ENCODE data around the gene TSSK3. TPM values are rescaled to one million over a fixed set of nuclear protein-coding genes. Genes with fewer than 3 reads are reported as not detected.

The TSSK3 gene
- total and polyA plus RNA-seq, 2 donors (not counting 1 experiment from before 2014, with no cell fraction given), result 1.8 to 11.6 TPM

DNA sequence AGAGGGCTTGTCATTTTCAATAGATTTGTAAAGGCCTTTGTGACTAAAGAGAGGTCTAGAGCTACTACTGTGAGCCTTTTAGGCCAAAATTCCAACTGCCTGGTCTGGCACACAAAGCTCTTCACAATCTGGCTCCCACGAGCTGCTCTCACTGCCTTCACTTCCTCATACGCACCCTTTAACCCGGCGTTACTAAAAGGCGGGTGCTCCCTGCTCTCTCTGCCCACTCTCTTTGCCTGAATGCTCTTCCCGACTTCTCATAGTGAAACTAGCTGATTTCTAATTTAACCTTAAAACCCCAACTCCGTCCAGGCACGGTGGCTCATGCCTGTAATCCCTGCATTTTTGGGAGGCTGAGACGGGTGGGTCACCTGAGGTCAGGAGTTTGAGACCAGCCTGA, 17.7 kb downstream of the TSSK3 start:
- H3K27ac Mint-ChIP-seq, result no peak overlapping the region
- CTCF ChIA-PET, result interaction anchor here (1.3 kb wide), 1 partner anchor 164 kb away, joined by 3 read pairs; no protein-coding TSS in a partner anchor
- no peak overlapping the region for H3K4me3 Mint-ChIP-seq

GRCh38 chr1:32386676-32387392, 24.5 kb downstream of the TSSK3 start:
- no peaks in the 10 kb centered on the region for H3K27me3 ChIP-seq (replicated peaks in 1 of 4; ENCODE audit: control extremely low read depth in 1 of 4, control insufficient read depth in 3 of 4, insufficient read depth in 4 of 4, low read length in 3 of 4)
- H3K36me3 ChIP-seq (replicated peaks in 1 of 2; ENCODE audit: control extremely low read depth in 1 of 2, control insufficient read depth in 1 of 2, extremely low read depth in 1 of 2, insufficient read depth in 2 of 2, low read length in 1 of 2), result peaks cover 18 to 85% of the 10 kb centered on the region in 2 experiments
- 93% methylated on average over 9 of the region's 13 CpGs for WGBS (ENCODE audit: insufficient coverage)
- DNase-seq (no peak), ATAC-seq (ENCODE audit: low read depth) (no peak)
- peaks cover 0 to 4% of the 10 kb centered on the region in 2 donors for H3K4me1 ChIP-seq (ENCODE audit: control insufficient read depth in 2 of 2, insufficient read depth in 2 of 2, low read length in 2 of 2)
- no peaks in the 10 kb centered on the region for H3K9me3 ChIP-seq (ENCODE audit: control extremely low read depth in 1 of 3, control insufficient read depth in 2 of 3, insufficient read depth in 1 of 3, low read length in 2 of 3)
- no peak overlapping the region for H3K27ac ChIP-seq (ENCODE audit: low read length in 2 of 2)
- peaks cover 64% of the 10 kb centered on the region for H3K79me2 ChIP-seq (ENCODE audit: control insufficient read depth, insufficient read depth, low read length)
- Mint-ChIP-seq H3K4me1 (no peaks in the 10 kb centered on the region), H3K27me3 (no peaks in the 10 kb centered on the region), H3K27ac (no peak overlapping the region), H3K4me3 (no peak overlapping the region), H3K9me3 (ENCODE audit: insufficient read depth) (no peaks in the 10 kb centered on the region)
- H3K4me2 ChIP-seq (replicated peaks; ENCODE audit: low read depth, low read length, poor library complexity, severe bottlenecking), result no peak overlapping the region
- TF ChIP-seq EZH2 (IDR thresholded peaks at IDR 0.05; ENCODE audit: borderline replicate concordance, insufficient read depth, low read depth, low read length, poor library complexity, severe bottlenecking), result no peak
- TF ChIP-seq, protein P1, sequence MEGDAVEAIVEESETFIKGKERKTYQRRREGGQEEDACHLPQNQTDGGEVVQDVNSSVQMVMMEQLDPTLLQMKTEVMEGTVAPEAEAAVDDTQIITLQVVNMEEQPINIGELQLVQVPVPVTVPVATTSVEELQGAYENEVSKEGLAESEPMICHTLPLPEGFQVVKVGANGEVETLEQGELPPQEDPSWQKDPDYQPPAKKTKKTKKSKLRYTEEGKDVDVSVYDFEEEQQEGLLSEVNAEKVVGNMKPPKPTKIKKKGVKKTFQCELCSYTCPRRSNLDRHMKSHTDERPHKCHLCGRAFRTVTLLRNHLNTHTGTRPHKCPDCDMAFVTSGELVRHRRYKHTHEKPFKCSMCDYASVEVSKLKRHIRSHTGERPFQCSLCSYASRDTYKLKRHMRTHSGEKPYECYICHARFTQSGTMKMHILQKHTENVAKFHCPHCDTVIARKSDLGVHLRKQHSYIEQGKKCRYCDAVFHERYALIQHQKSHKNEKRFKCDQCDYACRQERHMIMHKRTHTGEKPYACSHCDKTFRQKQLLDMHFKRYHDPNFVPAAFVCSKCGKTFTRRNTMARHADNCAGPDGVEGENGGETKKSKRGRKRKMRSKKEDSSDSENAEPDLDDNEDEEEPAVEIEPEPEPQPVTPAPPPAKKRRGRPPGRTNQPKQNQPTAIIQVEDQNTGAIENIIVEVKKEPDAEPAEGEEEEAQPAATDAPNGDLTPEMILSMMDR (IDR thresholded peaks at IDR 0.05), result no peak
- intact Hi-C loops (cut with micrococcal nuclease), result no loop called here
- H3K4me3 ChIP-seq (ENCODE audit: control extremely low read depth in 1 of 5, extremely low read depth in 1 of 5, insufficient read depth in 1 of 5, low read depth in 2 of 5, low read length in 4 of 5), result no peak overlapping the region
- H4K20me1 ChIP-seq (ENCODE audit: control insufficient read depth, insufficient read depth, low read length, poor library complexity, severe bottlenecking), result peaks cover 48% of the 10 kb centered on the region
- ChIA-PET CTCF (interaction anchor here (0.7 to 1.1 kb wide), 2 partner anchors 171 to 317 kb away, joined by 3 read pairs; no protein-coding TSS in a partner anchor), POLR2A (no interaction called here)
- no peak overlapping the region for H3K9ac ChIP-seq (ENCODE audit: low read length)
- H2AFZ ChIP-seq (ENCODE audit: insufficient read depth, low read depth, low read length, poor library complexity, severe bottlenecking), result no peak overlapping the region

More for the DNA sequence above, 17.7 kb downstream of the TSSK3 start:
- POLR2A ChIA-PET, result interaction anchor here (0.6 to 1.1 kb wide), 2 partner anchors 20 to 949 kb away, joined by 3 to 4 read pairs; no protein-coding TSS in a partner anchor
- TF ChIP-seq, protein P1 (IDR thresholded peaks at IDR 0.05), result no peak
- ATAC-seq (ENCODE audit: low read depth) (no peak), DNase-seq (no peak)
- no peaks in the 10 kb centered on the region for H3K9me3 Mint-ChIP-seq (ENCODE audit: insufficient read depth)
- no peaks in the 10 kb centered on the region for H3K27me3 Mint-ChIP-seq
- H3K9ac ChIP-seq (ENCODE audit: low read length), result no peak overlapping the region
- WGBS (ENCODE audit: insufficient coverage), result 90% methylated on average over 5 of the region's 9 CpGs
- no peak overlapping the region for H2AFZ ChIP-seq (ENCODE audit: insufficient read depth, low read depth, low read length, poor library complexity, severe bottlenecking)
- peaks cover 10% of the 10 kb centered on the region for H3K79me2 ChIP-seq (ENCODE audit: control insufficient read depth, insufficient read depth, low read length)
- H3K4me2 ChIP-seq (replicated peaks; ENCODE audit: low read depth, low read length, poor library complexity, severe bottlenecking), result no peak overlapping the region
- H3K4me1 ChIP-seq (ENCODE audit: control insufficient read depth in 2 of 2, insufficient read depth in 2 of 2, low read length in 2 of 2), result no peaks in the 10 kb centered on the region
- H3K36me3 ChIP-seq (replicated peaks in 1 of 2; ENCODE audit: control extremely low read depth in 1 of 2, control insufficient read depth in 1 of 2, extremely low read depth in 1 of 2, insufficient read depth in 2 of 2, low read length in 1 of 2), result peaks cover 11 to 97% of the 10 kb centered on the region in 2 experiments
- H3K27ac ChIP-seq (ENCODE audit: low read length in 2 of 2), result no peak overlapping the region
- H3K27me3 ChIP-seq (replicated peaks in 1 of 4; ENCODE audit: control extremely low read depth in 1 of 4, control insufficient read depth in 3 of 4, insufficient read depth in 4 of 4, low read length in 3 of 4), result no peaks in the 10 kb centered on the region
- no peaks in the 10 kb centered on the region for H3K9me3 ChIP-seq (ENCODE audit: control extremely low read depth in 1 of 3, control insufficient read depth in 2 of 3, insufficient read depth in 1 of 3, low read length in 2 of 3)
- H4K20me1 ChIP-seq (ENCODE audit: control insufficient read depth, insufficient read depth, low read length, poor library complexity, severe bottlenecking), result peaks cover 9% of the 10 kb centered on the region
- intact Hi-C loops (cut with micrococcal nuclease), result no loop called here
- no peaks in the 10 kb centered on the region for H3K4me1 Mint-ChIP-seq
- no peak overlapping the region for H3K4me3 ChIP-seq (ENCODE audit: control extremely low read depth in 1 of 5, extremely low read depth in 1 of 5, insufficient read depth in 1 of 5, low read depth in 2 of 5, low read length in 4 of 5)

Measured in B cell (primary cell).